ENCODE results near the gene PTPRA. TPM values are rescaled to one million over a fixed set of nuclear protein-coding genes. Genes with fewer than 3 reads are reported as not detected.
A peak's percentile ranks its signal among the peaks of the same experiment; 100 is the strongest.

PTPRA gene
- total RNA-seq, 1 experiment from 2014 or later: 29.3 TPM

DNA sequence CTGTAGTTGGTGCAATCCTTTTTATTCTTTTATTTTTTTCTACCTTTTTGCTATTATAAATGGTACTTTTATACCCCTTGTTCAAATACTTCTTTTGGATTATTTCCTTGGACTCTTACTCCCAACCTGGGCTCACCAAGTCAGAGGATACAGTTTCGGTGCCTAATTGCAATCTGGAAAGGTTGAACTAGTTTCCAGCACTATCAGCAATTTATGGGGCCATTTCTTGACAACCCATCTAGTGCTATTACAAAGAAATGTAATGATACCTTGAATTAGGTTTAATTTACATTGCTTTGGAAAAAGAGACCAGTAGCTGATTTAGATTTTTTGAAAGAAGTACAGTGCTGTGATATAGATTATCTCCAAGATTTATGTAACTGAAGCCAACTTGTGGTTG is 5.2 kb downstream of the PTPRA start:
- H3K4me3 Mint-ChIP-seq (ENCODE audit: unreplicated experiment): no peak overlapping the region
- H3K9me3 Mint-ChIP-seq (ENCODE audit: unreplicated experiment): no peaks in the 10 kb centered on the region
- DNase-seq (ENCODE audit: unreplicated experiment): no peak
- CTCF ChIA-PET: interaction anchor here (0.6 to 1.2 kb wide), 3 partner anchors 8 to 503 kb away, joined by 3 read pairs; no protein-coding TSS in a partner anchor
- intact Hi-C loops (cut with micrococcal nuclease): loop anchor here (5.0 kb wide), 1 partner anchor 109 kb away; no protein-coding TSS in a partner anchor
- TF ChIP-seq, protein P1, sequence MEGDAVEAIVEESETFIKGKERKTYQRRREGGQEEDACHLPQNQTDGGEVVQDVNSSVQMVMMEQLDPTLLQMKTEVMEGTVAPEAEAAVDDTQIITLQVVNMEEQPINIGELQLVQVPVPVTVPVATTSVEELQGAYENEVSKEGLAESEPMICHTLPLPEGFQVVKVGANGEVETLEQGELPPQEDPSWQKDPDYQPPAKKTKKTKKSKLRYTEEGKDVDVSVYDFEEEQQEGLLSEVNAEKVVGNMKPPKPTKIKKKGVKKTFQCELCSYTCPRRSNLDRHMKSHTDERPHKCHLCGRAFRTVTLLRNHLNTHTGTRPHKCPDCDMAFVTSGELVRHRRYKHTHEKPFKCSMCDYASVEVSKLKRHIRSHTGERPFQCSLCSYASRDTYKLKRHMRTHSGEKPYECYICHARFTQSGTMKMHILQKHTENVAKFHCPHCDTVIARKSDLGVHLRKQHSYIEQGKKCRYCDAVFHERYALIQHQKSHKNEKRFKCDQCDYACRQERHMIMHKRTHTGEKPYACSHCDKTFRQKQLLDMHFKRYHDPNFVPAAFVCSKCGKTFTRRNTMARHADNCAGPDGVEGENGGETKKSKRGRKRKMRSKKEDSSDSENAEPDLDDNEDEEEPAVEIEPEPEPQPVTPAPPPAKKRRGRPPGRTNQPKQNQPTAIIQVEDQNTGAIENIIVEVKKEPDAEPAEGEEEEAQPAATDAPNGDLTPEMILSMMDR (IDR thresholded peaks at IDR 0.05; ENCODE audit: unreplicated experiment): no peak
- H3K36me3 Mint-ChIP-seq (ENCODE audit: insufficient read depth, unreplicated experiment): peaks cover 6% of the 10 kb centered on the region
- peaks cover 29% of the 10 kb centered on the region for H3K4me1 Mint-ChIP-seq (ENCODE audit: insufficient read depth, unreplicated experiment)
- POLR2A ChIA-PET: interaction anchor here (0.9 to 2.5 kb wide), 3 partner anchors 10 to 226 kb away, joined by 3 to 15 read pairs (median 4); partner anchors contain the start of genes NOP56, PCED1A and VPS16
- peak overlapping the region; percentile 26 for H3K27ac Mint-ChIP-seq (ENCODE audit: low read depth, unreplicated experiment)
- H3K27me3 Mint-ChIP-seq (ENCODE audit: insufficient read depth, unreplicated experiment): no peaks in the 10 kb centered on the region
- no TSS peak for BruUV-seq (replicated peaks)

GRCh38 chr20:2879146-2879545 is 5.9 kb downstream of the PTPRA start:
- TF ChIP-seq, protein P1 (IDR thresholded peaks at IDR 0.05; ENCODE audit: unreplicated experiment): no peak
- H3K4me3 Mint-ChIP-seq (ENCODE audit: unreplicated experiment): no peak overlapping the region
- H3K27me3 Mint-ChIP-seq (ENCODE audit: insufficient read depth, unreplicated experiment): no peaks in the 10 kb centered on the region
- peaks cover 6% of the 10 kb centered on the region for H3K36me3 Mint-ChIP-seq (ENCODE audit: insufficient read depth, unreplicated experiment)
- DNase-seq (ENCODE audit: unreplicated experiment): peak; percentile 66
- H3K9me3 Mint-ChIP-seq (ENCODE audit: unreplicated experiment): no peaks in the 10 kb centered on the region
- BruUV-seq (replicated peaks): no TSS peak
- peaks cover 29% of the 10 kb centered on the region for H3K4me1 Mint-ChIP-seq (ENCODE audit: insufficient read depth, unreplicated experiment)
- intact Hi-C loops (cut with micrococcal nuclease): loop anchor here (5.0 kb wide), 1 partner anchor 108 kb away; no protein-coding TSS in a partner anchor
- CTCF ChIA-PET: interaction anchor here (0.6 to 1.2 kb wide), 2 partner anchors 8 to 503 kb away, joined by 3 read pairs; no protein-coding TSS in a partner anchor
- POLR2A ChIA-PET: interaction anchor here (0.6 to 2.5 kb wide), 5 partner anchors 9 to 226 kb away, joined by 3 to 15 read pairs (median 3); partner anchors contain the start of genes NOP56, PCED1A and VPS16
- H3K27ac Mint-ChIP-seq (ENCODE audit: low read depth, unreplicated experiment): peak overlapping the region; percentile 26

DNA sequence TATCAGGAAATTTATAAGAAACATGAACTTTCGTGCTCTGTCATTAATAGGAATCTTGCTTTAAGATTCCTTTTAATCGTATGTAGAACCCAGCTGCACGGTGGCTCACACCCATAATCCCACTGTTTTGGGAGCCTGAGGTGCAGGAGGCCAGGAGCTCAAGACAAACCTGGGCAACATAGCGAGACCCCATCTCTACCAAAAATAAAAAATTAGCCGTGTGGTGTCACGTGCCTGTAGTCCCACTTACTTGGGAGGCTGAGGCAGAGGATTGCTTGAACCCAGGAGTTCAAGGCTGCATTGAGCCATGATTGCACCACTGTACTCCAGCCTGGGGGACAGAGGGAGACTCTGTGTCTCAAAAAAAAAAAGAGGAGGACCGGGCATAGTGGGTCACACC is 7.4 kb downstream of the PTPRA start:
- H3K27ac Mint-ChIP-seq (ENCODE audit: low read depth, unreplicated experiment): no peak overlapping the region
- CTCF ChIA-PET: interaction anchor here (0.6 kb wide), 1 partner anchor 844 kb away, joined by 3 read pairs; no protein-coding TSS in a partner anchor
- no TSS peak for BruUV-seq (replicated peaks)
- DNase-seq (ENCODE audit: unreplicated experiment): no peak
- TF ChIP-seq, protein P1 (IDR thresholded peaks at IDR 0.05; ENCODE audit: unreplicated experiment): no peak
- intact Hi-C loops (cut with micrococcal nuclease): no loop called here
- H3K4me3 Mint-ChIP-seq (ENCODE audit: unreplicated experiment): no peak overlapping the region
- H3K4me1 Mint-ChIP-seq (ENCODE audit: insufficient read depth, unreplicated experiment): peaks cover 25% of the 10 kb centered on the region
- POLR2A ChIA-PET: interaction anchor here (0.5 kb wide), 1 partner anchor 435 kb away, joined by 3 read pairs; no protein-coding TSS in a partner anchor
- H3K36me3 Mint-ChIP-seq (ENCODE audit: insufficient read depth, unreplicated experiment): peaks cover 6% of the 10 kb centered on the region
- H3K27me3 Mint-ChIP-seq (ENCODE audit: insufficient read depth, unreplicated experiment): no peaks in the 10 kb centered on the region
- no peaks in the 10 kb centered on the region for H3K9me3 Mint-ChIP-seq (ENCODE audit: unreplicated experiment)

DNA sequence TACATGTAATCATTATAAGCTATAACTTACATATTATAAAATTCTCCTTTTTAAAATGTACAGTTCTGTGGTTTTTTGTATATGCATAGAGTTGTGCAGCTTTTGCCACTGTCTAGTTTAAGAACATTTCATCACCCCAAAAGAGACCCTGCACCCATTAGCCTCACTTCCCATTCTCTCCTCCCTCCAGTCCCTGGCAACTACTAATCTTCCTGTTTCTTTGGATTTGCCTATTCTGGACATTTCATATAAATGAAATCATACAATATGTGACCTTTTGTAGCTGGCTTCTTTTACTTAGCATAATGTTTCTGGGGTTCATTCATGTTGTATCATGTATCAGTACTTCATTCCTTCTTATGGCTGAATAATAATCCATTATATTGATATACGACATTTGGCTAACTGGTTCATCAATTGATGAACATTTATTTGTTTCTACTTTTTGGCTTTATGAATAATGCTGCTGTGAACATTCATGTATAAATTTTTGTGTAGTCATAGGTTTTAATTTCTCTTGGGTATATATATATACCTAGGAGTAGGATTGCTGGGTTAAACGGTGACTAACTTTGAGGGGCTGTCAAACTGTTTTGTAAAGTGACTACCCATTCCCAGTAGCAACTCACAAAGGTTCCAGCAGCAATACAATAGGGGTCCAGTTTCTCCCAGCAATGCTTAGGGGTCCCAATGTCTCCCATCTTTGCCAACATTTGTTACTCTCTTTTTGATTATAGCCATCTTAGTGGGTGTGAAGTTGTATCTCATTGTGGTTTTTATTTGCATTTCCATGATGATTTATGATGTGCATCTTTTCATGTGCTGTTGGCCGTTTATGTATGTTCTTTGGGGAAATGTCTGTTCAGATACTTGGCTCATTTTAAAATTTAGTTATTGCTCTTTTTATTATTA is 10.7 kb downstream of the PTPRA start:
- H3K36me3 Mint-ChIP-seq (ENCODE audit: insufficient read depth, unreplicated experiment): peaks cover 6% of the 10 kb centered on the region
- TF ChIP-seq, protein P1 (IDR thresholded peaks at IDR 0.05; ENCODE audit: unreplicated experiment): no peak
- peaks cover 16% of the 10 kb centered on the region for H3K4me1 Mint-ChIP-seq (ENCODE audit: insufficient read depth, unreplicated experiment)
- CTCF ChIA-PET: no interaction called here
- no peaks in the 10 kb centered on the region for H3K9me3 Mint-ChIP-seq (ENCODE audit: unreplicated experiment)
- POLR2A ChIA-PET: interaction anchor here (0.9 to 1.7 kb wide), 2 partner anchors 10 to 43 kb away, joined by 3 to 9 read pairs; partner anchors contain the start of genes PCED1A and VPS16
- DNase-seq (ENCODE audit: unreplicated experiment): no peak
- no peak overlapping the region for H3K27ac Mint-ChIP-seq (ENCODE audit: low read depth, unreplicated experiment)
- intact Hi-C loops (cut with micrococcal nuclease): no loop called here
- BruUV-seq (replicated peaks): no TSS peak
- no peak overlapping the region for H3K4me3 Mint-ChIP-seq (ENCODE audit: unreplicated experiment)
- no peaks in the 10 kb centered on the region for H3K27me3 Mint-ChIP-seq (ENCODE audit: insufficient read depth, unreplicated experiment)
